GM23248 (cell line): ENCODE data around the gene GRIN3A. TPM values are rescaled to one million over a fixed set of nuclear protein-coding genes. Genes with fewer than 3 reads are reported as not detected.

Experiments
- DNase-seq: peaks from one replicate; pipeline ENCODE4 v3.0.0-alpha.2; 2015
- H2AFZ ChIP-seq: fragments of 200-600 bp; sonication (generic); 2 replicates; pipeline ENCODE4 v1.6.1; 2016; ENCODE audit warnings: antibody characterized with exemption
- H3F3A ChIP-seq: fragments of 200-600 bp; sonication (generic); 2 replicates; pipeline ENCODE4 v1.6.1; 2016; ENCODE audit warnings: mild to moderate bottlenecking, antibody characterized with exemption, mixed run types; ENCODE audit not compliant: insufficient read depth
- H3K27ac ChIP-seq: fragments of 200-600 bp; sonication (generic); 2 replicates; pipeline ENCODE4 v1.5.1; 2016; ENCODE audit warnings: mild to moderate bottlenecking
- H3K27me3 ChIP-seq: fragments of 200-600 bp; sonication (generic); replicated peaks from 2 replicates; pipeline ENCODE4 v1.6.1; 2016; ENCODE audit warnings: mild to moderate bottlenecking; ENCODE audit not compliant: insufficient read depth
- H3K36me3 ChIP-seq: fragments of 200-600 bp; sonication (generic); 2 replicates; pipeline ENCODE4 v1.6.1; 2016; ENCODE audit warnings: low read depth, mild to moderate bottlenecking
- H3K4me1 ChIP-seq: fragments of 200-600 bp; sonication (generic); 2 replicates; pipeline ENCODE4 v1.6.1; 2016; ENCODE audit warnings: mild to moderate bottlenecking; ENCODE audit not compliant: insufficient read depth
- H3K4me2 ChIP-seq: fragments of 200-600 bp; sonication (generic); one replicate; pipeline ENCODE4 v1.6.1; 2016; ENCODE audit warnings: mild to moderate bottlenecking; ENCODE audit not compliant: unreplicated experiment
- H3K4me3 ChIP-seq: fragments of 200-600 bp; sonication (generic); 2 replicates; pipeline ENCODE4 v1.5.1; 2016; ENCODE audit warnings: mild to moderate bottlenecking
- H3K79me2 ChIP-seq: fragments of 200-600 bp; sonication (generic); 2 replicates; pipeline ENCODE4 v1.6.1; 2016; ENCODE audit warnings: mild to moderate bottlenecking; ENCODE audit not compliant: insufficient read depth
- H3K9ac ChIP-seq: fragments of 200-600 bp; sonication (generic); 2 replicates; pipeline ENCODE4 v1.6.1; 2016; ENCODE audit warnings: mild to moderate bottlenecking
- H3K9me2 ChIP-seq: fragments of 200-600 bp; sonication (generic); 2 replicates; pipeline ENCODE4 v1.6.1; 2016; ENCODE audit warnings: mixed run types, mild to moderate bottlenecking, moderate library complexity; ENCODE audit not compliant: insufficient read depth
- H3K9me3 ChIP-seq: fragments of 200-600 bp; sonication (generic); one replicate; pipeline ENCODE4 v1.6.1; 2017; ENCODE audit warnings: low read depth
- H4K20me1 ChIP-seq: fragments of 200-600 bp; sonication (generic); 2 replicates; pipeline ENCODE4 v1.6.0; 2016; ENCODE audit not compliant: insufficient read depth
- EZH2 ChIP-seq: fragments of 200-600 bp; sonication (generic); IDR thresholded peaks from 2 replicates; pipeline ENCODE4 v1.6.1; 2018; ENCODE audit warnings: antibody characterized with exemption, mild to moderate bottlenecking; ENCODE audit not compliant: insufficient read depth, poor library complexity, severe bottlenecking
- EZH2phosphoT487 ChIP-seq: fragments of 200-600 bp; sonication (generic); IDR thresholded peaks from 2 replicates; pipeline ENCODE4 v1.6.1; 2018; ENCODE audit warnings: antibody characterized with exemption, moderate library complexity, mild to moderate bottlenecking, low read depth; ENCODE audit not compliant: insufficient read depth
- WGBS, 2 experiments: methylation state at CpG; one replicate each; pipeline ENCODE4 v1.1.6; 2015 to 2017; ENCODE audit warnings: low lambda C conversion rate in 2 of 2, low coverage in 1 of 2; ENCODE audit errors: missing lambda C conversion rate in 2 of 2; 5-methylcytosine and 5-hydroxymethylcytosine counted together
- in situ Hi-C: fragments of 300-500 bp; cut with MboI; formaldehyde crosslinking; loops from 2 replicates; pipeline ENCODE4 v1.15.0; 2020
- polyA plus RNA-seq: library from polyadenylated mRNA; unstranded; fragments of >200 nt; fragmentation: Nextera tagmentation; extraction: Ambion mirVana; gene quantifications from 2 replicates; pipeline ENCODE4 v1.2.1, GENCODE V29; 2016
- total RNA-seq: library from RNA; depleted of rRNA; stranded (reverse); fragments of >200 nt; shearing (Covaris generic); gene quantifications from 2 replicates; pipeline ENCODE4 v1.2.3, GENCODE V29; 2014

The GRIN3A gene
- total and polyA plus RNA-seq, 2 experiments from 2014 or later, result not detected

GRCh38 chr9:101631892-101632291 lies 106.6 kb downstream of the GRIN3A start:
- H3F3A ChIP-seq, result no peaks in the 10 kb centered on the region
- TF ChIP-seq EZH2phosphoT487 (no peak), EZH2 (no peak)
- H3K27me3 ChIP-seq, result no peaks in the 10 kb centered on the region
- H4K20me1 ChIP-seq, result no peaks in the 10 kb centered on the region
- no peaks in the 10 kb centered on the region for H3K79me2 ChIP-seq
- H2AFZ ChIP-seq, result no peak overlapping the region
- WGBS, 2 experiments, result 2 to 15% methylated on average over 2 of the region's 2 CpGs
- H3K9ac ChIP-seq, result no peak overlapping the region
- in situ Hi-C loops, result no loop called here
- H3K9me2 ChIP-seq, result no peaks in the 10 kb centered on the region; the same call in 1 of the 2 replicates
- no peaks in the 10 kb centered on the region for H3K9me3 ChIP-seq
- DNase-seq, result no peak
- no peak overlapping the region for H3K4me3 ChIP-seq
- no peak overlapping the region for H3K4me2 ChIP-seq
- no peak overlapping the region for H3K27ac ChIP-seq
- no peaks in the 10 kb centered on the region for H3K36me3 ChIP-seq
- H3K4me1 ChIP-seq, result no peaks in the 10 kb centered on the region

- no peaks in the 10 kb centered on the region for H3K4me1 ChIP-seq
- no peaks in the 10 kb centered on the region for H3K9me3 ChIP-seq
- TF ChIP-seq EZH2phosphoT487, result no peak
- no peak for TF ChIP-seq EZH2
- H3K79me2 ChIP-seq, result no peaks in the 10 kb centered on the region
- no peak overlapping the region for H2AFZ ChIP-seq
- H3K27ac ChIP-seq, result no peak overlapping the region
- H3K27me3 ChIP-seq, result no peaks in the 10 kb centered on the region
- no peak overlapping the region for H3K4me3 ChIP-seq
- DNase-seq, result no peak
- in situ Hi-C loops, result no loop called here
- 39 to 41% methylated on average over 5 of the region's 5 CpGs for WGBS, 2 experiments
- H3K4me2 ChIP-seq, result no peak overlapping the region
- no peaks in the 10 kb centered on the region for H3F3A ChIP-seq
- H4K20me1 ChIP-seq, result no peaks in the 10 kb centered on the region
- no peak overlapping the region for H3K9ac ChIP-seq
- no peaks in the 10 kb centered on the region for H3K9me2 ChIP-seq
- no peaks in the 10 kb centered on the region for H3K36me3 ChIP-seq
Measured at GRCh38 chr9:101629636-101630035, 108.8 kb downstream of the GRIN3A start.

- no peak overlapping the region for H2AFZ ChIP-seq
- DNase-seq, result peak; percentile 30
- no peak overlapping the region for H3K4me2 ChIP-seq
- H3K4me1 ChIP-seq, result no peaks in the 10 kb centered on the region
- H3K79me2 ChIP-seq, result no peaks in the 10 kb centered on the region
- TF ChIP-seq EZH2, result no peak
- TF ChIP-seq EZH2phosphoT487, result no peak
- H3F3A ChIP-seq, result no peaks in the 10 kb centered on the region
- H3K36me3 ChIP-seq, result no peaks in the 10 kb centered on the region
- no peak overlapping the region for H3K4me3 ChIP-seq
- in situ Hi-C loops, result no loop called here
- H3K9me3 ChIP-seq, result no peaks in the 10 kb centered on the region
- H3K9me2 ChIP-seq, result no peaks in the 10 kb centered on the region
- WGBS, 2 experiments, result 49 to 65% methylated on average over 4 of the region's 4 CpGs
- H3K9ac ChIP-seq, result no peak overlapping the region
- H3K27ac ChIP-seq, result no peak overlapping the region
- H4K20me1 ChIP-seq, result no peaks in the 10 kb centered on the region
- H3K27me3 ChIP-seq, result no peaks in the 10 kb centered on the region
Measured at GRCh38 chr9:101628173-101628572, 110.3 kb downstream of the GRIN3A start.

- Histone ChIP-seq H3K4me3 (no peak overlapping the region), H3K9ac (no peak overlapping the region), H2AFZ (no peak overlapping the region), H3K9me2 (no peaks in the 10 kb centered on the region), H3F3A (no peaks in the 10 kb centered on the region), H4K20me1 (no peaks in the 10 kb centered on the region), H3K79me2 (no peaks in the 10 kb centered on the region), H3K27me3 (no peaks in the 10 kb centered on the region), H3K4me1 (no peaks in the 10 kb centered on the region), H3K36me3 (no peaks in the 10 kb centered on the region), H3K27ac (no peak overlapping the region), H3K4me2 (no peak overlapping the region), H3K9me3 (no peaks in the 10 kb centered on the region)
- no peak for DNase-seq
- TF ChIP-seq EZH2phosphoT487, result no peak
- no peak for TF ChIP-seq EZH2
- 58 to 59% methylated on average over 1 of the region's 1 CpG for WGBS, 2 experiments
- in situ Hi-C loops, result no loop called here
Measured at GRCh38 chr9:101626295-101626694, 112.2 kb downstream of the GRIN3A start.

- H3K9me2 ChIP-seq, result no peaks in the 10 kb centered on the region
- in situ Hi-C loops, result no loop called here
- no peak overlapping the region for H3K27ac ChIP-seq
- no peak overlapping the region for H3K4me3 ChIP-seq
- H3K9me3 ChIP-seq, result no peaks in the 10 kb centered on the region
- no peaks in the 10 kb centered on the region for H3K36me3 ChIP-seq
- no peak overlapping the region for H2AFZ ChIP-seq
- no peak overlapping the region for H3K9ac ChIP-seq
- no peaks in the 10 kb centered on the region for H3K4me1 ChIP-seq
- H3F3A ChIP-seq, result no peaks in the 10 kb centered on the region
- no peaks in the 10 kb centered on the region for H3K79me2 ChIP-seq
- H3K27me3 ChIP-seq, result no peaks in the 10 kb centered on the region
- no peaks in the 10 kb centered on the region for H4K20me1 ChIP-seq
- H3K4me2 ChIP-seq, result no peak overlapping the region
- peak; percentile 31 for DNase-seq
- 32 to 41% methylated on average over 2 of the region's 2 CpGs for WGBS, 2 experiments
- TF ChIP-seq EZH2phosphoT487 (no peak), EZH2 (no peak)
Measured at GRCh38 chr9:101625876-101626275, 112.6 kb downstream of the GRIN3A start.
